ENCODE results near the gene APOC3.

APOC3 gene

DNA sequence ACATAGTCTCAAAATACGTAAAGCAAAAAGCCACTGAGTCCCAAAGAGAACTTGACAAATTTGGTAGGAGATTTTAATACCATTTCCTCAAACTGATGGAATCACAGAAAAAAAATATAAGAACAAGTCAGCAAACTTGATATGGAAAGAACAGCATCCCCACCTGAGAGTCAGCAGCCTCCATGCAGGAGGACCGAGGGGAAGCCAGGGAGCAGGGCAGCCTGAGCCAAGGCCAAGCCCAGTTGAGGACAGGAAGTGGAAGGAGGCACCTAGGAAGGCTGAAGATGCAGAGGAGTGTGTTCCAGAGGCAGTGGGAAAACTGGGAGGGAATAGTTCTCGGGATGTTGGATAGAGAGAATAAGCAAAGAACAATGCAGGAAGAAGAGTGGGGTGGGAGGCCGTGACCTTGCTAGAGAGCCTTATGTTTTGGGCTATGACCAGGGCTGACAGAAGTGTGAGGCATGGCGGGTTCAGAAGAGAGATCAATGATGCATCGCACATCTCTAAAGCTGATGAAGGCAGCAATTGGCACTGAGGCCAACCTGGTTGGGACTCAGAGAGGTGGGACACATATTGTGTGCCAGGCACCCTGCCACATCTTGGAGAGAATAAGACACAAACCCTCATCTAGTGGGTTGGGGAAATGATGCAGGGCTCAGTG lies 22.0 kb upstream of the APOC3 start:
- no peak for DNase-seq

- DNase-seq = no peak
Measured at GRCh38 chr11:116808262-116809175, 21.2 kb upstream of the APOC3 start.

DNA sequence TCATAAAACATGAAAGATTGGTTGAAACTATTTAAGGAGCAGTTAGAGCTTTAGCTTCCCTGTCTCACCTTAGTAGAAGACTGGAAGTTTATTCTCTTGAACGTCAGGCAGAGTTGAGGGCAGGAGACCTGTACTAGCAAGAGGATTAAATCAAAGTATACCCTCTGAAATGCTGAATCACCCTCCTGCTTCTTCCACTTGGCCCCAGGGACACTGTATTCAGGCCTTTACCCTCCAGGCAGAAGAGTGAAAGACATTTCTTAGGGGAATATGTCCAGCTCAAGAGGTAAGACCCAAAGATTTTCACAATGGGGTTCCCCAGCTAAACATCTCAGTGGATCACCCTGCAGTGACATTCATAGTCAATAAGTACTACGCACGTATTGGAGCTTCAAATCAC lies 18.5 kb upstream of the APOC3 start:
- DNase-seq = no peak

DNA sequence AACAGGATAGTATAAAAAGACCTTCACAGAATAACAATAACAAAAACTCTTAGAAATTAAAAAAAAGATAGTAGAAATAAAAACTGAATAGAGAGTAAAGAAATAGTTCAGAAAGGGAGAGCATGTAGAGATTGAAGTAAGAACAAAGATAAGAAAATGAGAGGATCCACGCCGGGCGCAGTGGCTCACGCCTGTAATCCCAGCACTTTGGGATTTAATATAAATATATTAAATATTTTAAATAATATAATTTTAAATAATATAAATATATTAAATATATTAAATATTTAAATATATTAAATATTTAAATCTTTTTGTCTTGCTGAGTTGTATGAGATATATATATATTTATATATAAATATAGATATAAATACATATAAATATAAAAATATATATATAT lies 17.6 kb upstream of the APOC3 start:
- no peak for DNase-seq

DNA sequence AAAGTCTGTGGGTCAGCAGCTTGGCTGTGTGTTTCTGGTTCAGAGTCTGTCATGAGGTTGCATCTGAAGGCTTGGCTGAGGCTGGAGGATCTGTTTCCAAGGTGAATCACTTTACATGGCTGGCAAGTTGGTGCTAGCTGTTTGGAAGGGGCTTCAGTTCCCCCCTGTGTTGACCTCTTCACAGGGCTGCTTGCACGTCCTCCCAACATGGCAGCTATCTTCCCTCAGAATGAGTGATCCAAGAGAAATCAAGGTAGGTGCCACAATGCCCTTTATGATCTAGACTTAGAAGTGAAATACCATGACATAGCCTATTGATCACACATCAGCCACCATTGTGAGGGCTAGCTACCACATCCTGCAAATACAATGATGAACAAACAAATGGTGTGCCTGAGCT lies 16.5 kb upstream of the APOC3 start:
- no peak for DNase-seq

DNA sequence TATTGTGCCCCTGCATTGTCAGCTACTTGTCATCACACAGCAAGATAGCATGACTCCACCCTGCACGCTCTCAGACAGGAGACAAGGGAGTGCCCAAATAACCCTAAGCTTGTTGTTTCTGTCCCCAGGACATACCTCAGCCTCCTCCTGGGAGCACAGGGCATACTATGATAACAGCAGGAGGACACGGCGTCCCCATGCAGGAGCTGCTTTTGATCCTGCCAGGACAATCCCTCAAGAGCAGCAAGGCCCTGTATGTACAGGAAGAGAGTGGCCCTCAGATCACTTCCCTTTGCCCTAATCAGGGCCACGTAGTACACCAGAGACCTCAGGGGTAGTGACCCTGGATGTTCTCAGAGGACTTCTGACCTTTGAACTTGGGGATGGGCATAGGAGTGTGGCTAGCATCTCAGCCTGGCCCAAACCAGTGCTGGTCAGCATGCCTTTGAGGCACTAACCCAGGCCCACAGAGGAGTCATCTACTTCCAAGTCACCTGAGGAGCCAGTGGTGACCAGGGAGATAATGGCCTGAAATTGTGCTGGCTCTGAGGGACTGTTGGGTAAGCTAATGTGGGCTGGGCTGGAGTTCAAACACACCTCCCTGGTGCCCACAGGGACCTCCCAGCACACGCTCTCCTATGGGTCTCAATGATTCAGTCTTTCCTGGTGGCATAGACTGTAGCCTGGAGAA lies 15.8 kb upstream of the APOC3 start:
- no peak for DNase-seq

GRCh38 chr11:116814502-116814901 lies 15.2 kb upstream of the APOC3 start:
- DNase-seq = no peak

GRCh38 chr11:116819049-116819448 lies 10.7 kb upstream of the APOC3 start:
- DNase-seq = no peak

DNA sequence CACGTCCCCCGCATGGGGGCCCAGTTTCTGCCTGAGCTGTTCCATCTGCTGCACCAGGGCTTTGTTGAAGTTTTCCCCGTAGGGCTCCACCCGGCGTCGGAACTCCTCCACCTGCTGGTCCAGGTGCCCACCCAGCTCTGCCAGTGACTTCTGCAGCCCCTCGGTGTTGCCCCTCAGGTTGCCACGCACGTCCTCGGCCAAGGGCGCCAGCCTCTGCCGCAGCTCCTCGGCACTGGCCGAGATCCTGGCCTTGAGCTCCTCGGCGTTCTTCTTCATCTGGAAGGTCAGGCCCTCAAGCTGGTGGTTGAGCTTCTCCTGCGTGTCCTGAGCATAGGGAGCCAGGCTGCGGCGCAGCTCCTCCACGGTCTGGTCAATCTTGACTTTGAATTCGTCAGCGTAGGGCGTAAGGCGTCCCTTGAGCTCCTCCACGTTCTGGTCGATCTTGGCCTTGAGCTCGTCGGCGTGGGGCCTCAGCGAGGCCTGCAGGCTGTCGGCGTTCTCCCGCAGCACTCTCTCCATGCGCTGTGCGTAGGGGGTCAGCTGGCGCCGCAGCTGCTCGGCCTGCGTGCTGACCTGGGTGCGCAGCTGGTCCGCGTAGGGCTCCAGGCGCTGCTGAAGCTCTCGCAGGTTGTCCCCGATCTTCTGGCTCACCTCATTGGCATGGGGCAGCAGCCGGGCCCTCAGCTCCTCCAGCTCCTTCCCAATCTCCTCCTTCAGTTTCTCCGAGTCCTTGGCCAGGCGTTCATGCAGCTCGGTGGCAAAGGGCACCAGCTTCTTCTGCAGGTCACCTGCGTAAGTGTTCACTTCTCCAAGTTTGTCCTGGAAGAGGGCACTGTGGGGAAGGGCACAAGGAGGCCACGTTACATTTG lies 8.4 kb upstream of the APOC3 start:
- DNase-seq = no peak

DNA sequence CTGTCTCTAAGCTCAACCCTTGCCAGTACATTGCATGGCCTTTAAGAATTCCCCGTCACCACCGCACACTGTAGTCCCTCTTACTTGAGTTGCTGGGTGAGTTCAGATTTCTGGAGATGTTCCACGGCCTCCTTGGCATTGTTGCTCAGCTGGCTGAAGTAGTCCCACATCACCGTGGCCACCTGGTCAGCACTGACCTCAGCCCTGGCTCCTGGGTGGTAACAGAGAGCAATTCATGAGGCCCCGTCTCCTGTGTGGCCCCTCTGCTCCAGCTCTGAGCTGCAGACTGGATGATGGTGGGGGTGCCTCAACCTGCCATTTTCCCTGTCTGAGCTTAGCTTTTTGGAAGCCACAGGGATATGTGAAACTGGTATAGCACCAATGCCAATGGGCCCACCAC lies 7.1 kb upstream of the APOC3 start:
- no peak for DNase-seq

DNA sequence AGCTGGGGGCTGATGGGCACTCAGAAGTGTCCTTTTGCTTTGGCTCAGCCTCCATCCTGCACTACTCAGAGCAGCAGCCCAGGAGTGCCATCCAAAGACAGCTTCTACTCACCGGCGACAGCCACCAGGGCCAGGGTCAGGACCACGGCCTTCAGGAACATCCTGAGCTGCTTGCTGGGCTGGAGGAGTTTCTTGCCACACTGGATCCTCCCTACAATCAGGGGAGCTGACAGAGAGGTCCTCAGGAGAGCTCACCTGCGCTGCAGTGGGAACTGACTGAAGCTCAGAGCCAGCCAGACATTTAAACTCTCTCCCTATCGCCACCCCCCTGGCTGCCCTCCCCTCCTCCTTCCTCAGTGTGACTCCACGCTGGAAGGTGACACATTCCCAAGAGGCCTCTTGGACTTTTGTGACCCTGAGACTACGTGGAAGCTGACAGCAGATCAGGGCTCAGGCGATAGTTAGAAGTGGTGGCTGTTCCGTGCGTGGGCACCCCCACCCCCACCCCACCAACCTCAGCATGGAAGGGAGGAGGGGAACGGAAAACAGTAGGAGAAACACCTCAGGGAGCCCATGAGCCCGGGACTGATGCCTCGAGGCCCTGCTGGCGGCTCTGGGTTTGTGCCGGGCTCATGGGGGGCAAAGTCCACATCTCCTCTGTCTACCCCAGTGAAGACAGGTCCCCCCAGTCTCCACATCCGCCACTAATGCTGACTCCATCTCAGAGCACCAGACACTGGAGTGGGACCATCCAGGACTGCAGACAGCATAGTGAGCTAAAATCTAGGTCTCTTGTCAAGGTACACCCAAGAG lies 6.5 kb upstream of the APOC3 start, which contains the start of gene APOA4:
Gene APOA4, minus strand, starts transcription at position 274 of the 813 bp plus-strand sequence. Its CDS starts 113 bp downstream, at position 161.
- no peak for DNase-seq

GRCh38 chr11:116825434-116825833 lies 4.3 kb upstream of the APOC3 start:
- no peak for DNase-seq

DNA sequence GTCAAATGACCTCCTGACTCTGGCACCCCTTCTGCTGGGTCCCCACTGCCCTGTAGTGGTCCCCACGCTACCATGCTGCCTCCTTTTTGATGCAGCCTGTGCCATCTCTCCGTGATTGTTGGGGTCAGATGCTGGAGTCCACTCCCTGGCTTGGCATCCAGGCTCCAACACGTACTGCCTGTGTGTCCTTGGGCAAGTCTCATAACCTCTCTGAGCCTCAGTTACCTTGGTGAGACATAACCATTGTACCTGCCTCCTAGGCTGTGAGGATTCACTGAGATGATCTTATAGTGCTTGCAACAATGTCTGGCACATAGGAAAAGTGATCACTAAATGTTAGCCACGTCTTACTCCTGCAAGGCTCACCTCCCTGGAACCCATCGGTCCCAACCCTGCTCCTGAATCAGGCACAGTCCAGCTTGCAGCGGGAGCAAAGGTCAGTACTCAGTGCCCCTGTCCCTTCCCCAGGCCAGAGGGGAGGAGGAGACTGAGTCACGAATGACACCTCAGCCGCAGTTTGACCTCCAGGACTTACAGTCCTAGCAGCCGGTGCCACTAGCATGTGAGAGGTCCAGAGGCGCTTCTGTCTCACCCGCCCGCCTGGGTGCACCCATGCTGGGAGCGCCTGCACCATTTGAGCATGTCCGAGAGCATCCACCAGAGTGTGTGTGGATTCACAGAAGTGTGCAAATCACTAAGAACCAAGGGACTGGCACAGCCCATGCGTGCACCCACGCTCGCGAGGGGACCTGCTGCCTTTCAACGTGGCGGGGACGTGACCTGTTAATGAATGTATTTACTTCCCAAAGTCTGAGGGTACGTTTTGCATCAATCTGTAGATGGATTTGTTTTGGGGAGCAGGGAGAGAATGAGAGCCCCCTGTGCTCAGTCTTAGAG lies 3.6 kb upstream of the APOC3 start:
- DNase-seq = no peak

DNA sequence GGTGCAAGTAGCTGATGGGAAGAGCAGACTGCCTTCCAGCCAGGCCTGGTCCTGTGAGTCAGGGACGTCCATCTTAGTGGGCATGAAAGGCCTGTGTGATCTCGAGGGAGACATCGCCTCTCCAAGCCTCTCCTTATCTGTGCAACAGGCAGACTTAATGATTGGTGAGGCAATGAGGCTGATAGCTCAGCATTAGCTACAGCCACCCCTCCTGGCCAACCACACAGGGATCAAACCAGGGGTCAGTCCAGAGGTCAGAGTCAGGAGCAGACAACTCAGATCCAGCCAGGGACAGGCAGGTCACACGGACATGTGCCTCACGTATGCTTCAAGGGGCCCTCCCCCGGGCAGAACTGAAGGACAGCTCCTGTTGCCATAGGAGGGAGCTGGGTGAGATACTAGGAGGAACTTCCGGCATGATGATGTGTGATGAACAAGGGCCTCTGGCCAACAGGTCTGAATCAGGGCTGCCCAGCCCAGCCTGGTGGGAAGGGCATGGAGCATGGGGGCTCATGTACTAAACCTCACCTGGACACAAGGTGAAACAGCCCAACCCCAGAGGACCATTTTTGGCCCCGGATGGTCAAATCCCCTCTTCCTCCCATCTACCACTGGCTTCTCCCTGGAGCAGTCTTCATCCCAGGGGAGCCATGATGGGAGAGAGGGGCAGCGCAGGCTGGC lies 2.8 kb upstream of the APOC3 start:
- DNase-seq = no peak

GRCh38 chr11:116827461-116827860 lies 2.2 kb upstream of the APOC3 start:
- no peak for DNase-seq

GRCh38 chr11:116828632-116829524 lies 829 bp upstream of the APOC3 start:
- no peak for DNase-seq

DNA sequence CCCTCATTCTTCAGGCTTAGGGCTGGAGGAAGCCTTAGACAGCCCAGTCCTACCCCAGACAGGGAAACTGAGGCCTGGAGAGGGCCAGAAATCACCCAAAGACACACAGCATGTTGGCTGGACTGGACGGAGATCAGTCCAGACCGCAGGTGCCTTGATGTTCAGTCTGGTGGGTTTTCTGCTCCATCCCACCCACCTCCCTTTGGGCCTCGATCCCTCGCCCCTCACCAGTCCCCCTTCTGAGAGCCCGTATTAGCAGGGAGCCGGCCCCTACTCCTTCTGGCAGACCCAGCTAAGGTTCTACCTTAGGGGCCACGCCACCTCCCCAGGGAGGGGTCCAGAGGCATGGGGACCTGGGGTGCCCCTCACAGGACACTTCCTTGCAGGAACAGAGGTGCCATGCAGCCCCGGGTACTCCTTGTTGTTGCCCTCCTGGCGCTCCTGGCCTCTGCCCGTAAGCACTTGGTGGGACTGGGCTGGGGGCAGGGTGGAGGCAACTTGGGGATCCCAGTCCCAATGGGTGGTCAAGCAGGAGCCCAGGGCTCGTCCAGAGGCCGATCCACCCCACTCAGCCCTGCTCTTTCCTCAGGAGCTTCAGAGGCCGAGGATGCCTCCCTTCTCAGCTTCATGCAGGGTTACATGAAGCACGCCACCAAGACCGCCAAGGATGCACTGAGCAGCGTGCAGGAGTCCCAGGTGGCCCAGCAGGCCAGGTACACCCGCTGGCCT lies 641 bp downstream of the APOC3 start:
- no peak for DNase-seq

- no peak for DNase-seq
Measured at GRCh38 chr11:116831790-116832349, 2.2 kb downstream of the APOC3 start.
